Middle frontal gyrus (tissue), 1 donor: ENCODE results near the gene ZNF490.
"Not testable (repeated sequence)": the region's sequence is repeated elsewhere in the genome, so short reads cannot be mapped to it uniquely, and the experiment has no call there.

Experiments used
- DNase-seq: peaks from one replicate; pipeline ENCODE4 v3.0.0-alpha.2; 2015; ENCODE audit warnings: low spot score; ENCODE audit errors: extremely low spot score

The ZNF490 gene

GRCh38 chr19:12610540-12611360 is at the start of gene ZNF490, which contains the start of gene ZNF791:
ZNF490 (minus strand) TSS chr19:12610813; CDS start chr19:12610680, 133 bp downstream.
ZNF791 (plus strand) TSS chr19:12610920; CDS start chr19:12611080, 160 bp downstream.
- peak; percentile 95 for DNase-seq

- DNase-seq: no peak
Measured at GRCh38 chr19:12657966-12658365, 47.4 kb upstream of the ZNF490 start.

- no peak for DNase-seq
Measured at GRCh38 chr19:12656899-12657571, 46.4 kb upstream of the ZNF490 start.

GRCh38 chr19:12655546-12655945 is 44.9 kb upstream of the ZNF490 start:
- no peak for DNase-seq

- no peak for DNase-seq
Measured at GRCh38 chr19:12652219-12652618, 41.6 kb upstream of the ZNF490 start.

GRCh38 chr19:12649941-12650340 is 39.3 kb upstream of the ZNF490 start:
- DNase-seq: no peak

- no peak for DNase-seq
Measured at GRCh38 chr19:12648088-12648487, 37.5 kb upstream of the ZNF490 start.

GRCh38 chr19:12647490-12648071 is 37.0 kb upstream of the ZNF490 start:
- DNase-seq: no peak

- DNase-seq: no peak
Measured at GRCh38 chr19:12647047-12647446, 36.4 kb upstream of the ZNF490 start.

GRCh38 chr19:12646551-12646950 is 35.9 kb upstream of the ZNF490 start:
- no peak for DNase-seq

- not testable (repeated sequence) for DNase-seq
Measured at GRCh38 chr19:12643716-12644115, 33.1 kb upstream of the ZNF490 start.

GRCh38 chr19:12642506-12642905 is 31.9 kb upstream of the ZNF490 start:
- DNase-seq: no peak

- no peak for DNase-seq
Measured at GRCh38 chr19:12641456-12641855, 30.8 kb upstream of the ZNF490 start.

GRCh38 chr19:12639901-12640613 is 29.4 kb upstream of the ZNF490 start:
- DNase-seq: peak; percentile 60

- DNase-seq: no peak
Measured at GRCh38 chr19:12638611-12639182, 28.1 kb upstream of the ZNF490 start.

GRCh38 chr19:12636631-12637030 is 26.0 kb upstream of the ZNF490 start:
- no peak for DNase-seq

GRCh38 chr19:12629215-12629614 is 18.6 kb upstream of the ZNF490 start:
- DNase-seq: no peak

- no peak for DNase-seq
Measured at GRCh38 chr19:12628040-12629022, 17.7 kb upstream of the ZNF490 start.

- DNase-seq: no peak
Measured at GRCh38 chr19:12626958-12627357, 16.3 kb upstream of the ZNF490 start.
